ENCODE results near the gene TMEM53.

The TMEM53 gene

GRCh38 chr1:44645476-44646244, 28.6 kb downstream of the TMEM53 start:
- Histone ChIP-seq H3K27me3 (ENCODE audit: insufficient read depth, low read depth) (no peaks in the 10 kb centered on the region), H4K20me1 (ENCODE audit: insufficient read depth) (no peaks in the 10 kb centered on the region), H3K9ac (no peak overlapping the region), H3K4me2 (no peak overlapping the region), H2AFZ (ENCODE audit: low read depth) (no peak overlapping the region), H3K4me1 (ENCODE audit: low read depth, poor library complexity, severe bottlenecking) (no peaks in the 10 kb centered on the region), H3K36me3 (ENCODE audit: insufficient read depth) (no peaks in the 10 kb centered on the region), H3K27ac (no peak overlapping the region), H3K79me2 (ENCODE audit: insufficient read depth, low read depth) (no peaks in the 10 kb centered on the region), H3K4me3 (IDR thresholded peaks at IDR 0.05; ENCODE audit: insufficient read depth, low read depth, low read length) (no peak overlapping the region)
- TF ChIP-seq CTCF (conservative IDR thresholded peaks at IDR 0.05; ENCODE audit: low read depth, low read length): no peak

- no peaks in the 10 kb centered on the region for H3K4me1 ChIP-seq (ENCODE audit: low read depth, poor library complexity, severe bottlenecking)
- no peaks in the 10 kb centered on the region for H3K36me3 ChIP-seq (ENCODE audit: insufficient read depth)
- H3K27ac ChIP-seq: no peak overlapping the region
- H3K79me2 ChIP-seq (ENCODE audit: insufficient read depth, low read depth): no peaks in the 10 kb centered on the region
- no peak overlapping the region for H3K4me3 ChIP-seq (IDR thresholded peaks at IDR 0.05; ENCODE audit: insufficient read depth, low read depth, low read length)
- no peak for TF ChIP-seq CTCF (conservative IDR thresholded peaks at IDR 0.05; ENCODE audit: low read depth, low read length)
- no peak overlapping the region for H2AFZ ChIP-seq (ENCODE audit: low read depth)
- H3K4me2 ChIP-seq: no peak overlapping the region
- no peak overlapping the region for H3K9ac ChIP-seq
- H3K27me3 ChIP-seq (ENCODE audit: insufficient read depth, low read depth): no peaks in the 10 kb centered on the region
- no peaks in the 10 kb centered on the region for H4K20me1 ChIP-seq (ENCODE audit: insufficient read depth)
Measured at GRCh38 chr1:44644806-44645205, 29.5 kb downstream of the TMEM53 start.

- no peak overlapping the region for H2AFZ ChIP-seq (ENCODE audit: low read depth)
- no peaks in the 10 kb centered on the region for H3K36me3 ChIP-seq (ENCODE audit: insufficient read depth)
- H3K27me3 ChIP-seq (ENCODE audit: insufficient read depth, low read depth): no peaks in the 10 kb centered on the region
- no peaks in the 10 kb centered on the region for H3K4me1 ChIP-seq (ENCODE audit: low read depth, poor library complexity, severe bottlenecking)
- no peak overlapping the region for H3K9ac ChIP-seq
- H4K20me1 ChIP-seq (ENCODE audit: insufficient read depth): no peaks in the 10 kb centered on the region
- H3K79me2 ChIP-seq (ENCODE audit: insufficient read depth, low read depth): no peaks in the 10 kb centered on the region
- TF ChIP-seq CTCF (conservative IDR thresholded peaks at IDR 0.05; ENCODE audit: low read depth, low read length): no peak
- no peak overlapping the region for H3K4me2 ChIP-seq
- no peak overlapping the region for H3K27ac ChIP-seq
- H3K4me3 ChIP-seq (IDR thresholded peaks at IDR 0.05; ENCODE audit: insufficient read depth, low read depth, low read length): no peak overlapping the region
Measured at GRCh38 chr1:44643721-44644334, 30.5 kb downstream of the TMEM53 start.

GRCh38 chr1:44642925-44643324, 31.4 kb downstream of the TMEM53 start:
- no peaks in the 10 kb centered on the region for H3K27me3 ChIP-seq (ENCODE audit: insufficient read depth, low read depth)
- H3K9ac ChIP-seq: no peak overlapping the region
- H3K4me3 ChIP-seq (IDR thresholded peaks at IDR 0.05; ENCODE audit: insufficient read depth, low read depth, low read length): no peak overlapping the region
- H3K36me3 ChIP-seq (ENCODE audit: insufficient read depth): no peaks in the 10 kb centered on the region
- no peaks in the 10 kb centered on the region for H3K4me1 ChIP-seq (ENCODE audit: low read depth, poor library complexity, severe bottlenecking)
- no peaks in the 10 kb centered on the region for H3K79me2 ChIP-seq (ENCODE audit: insufficient read depth, low read depth)
- TF ChIP-seq CTCF (conservative IDR thresholded peaks at IDR 0.05; ENCODE audit: low read depth, low read length): no peak
- H3K27ac ChIP-seq: no peak overlapping the region
- no peak overlapping the region for H3K4me2 ChIP-seq
- H2AFZ ChIP-seq (ENCODE audit: low read depth): no peak overlapping the region
- H4K20me1 ChIP-seq (ENCODE audit: insufficient read depth): no peaks in the 10 kb centered on the region

Measured in KMS-11 (cell line).